ENCODE results near the gene TSPAN3. TPM values are rescaled to one million over a fixed set of nuclear protein-coding genes. Genes with fewer than 3 reads are reported as not detected.

The TSPAN3 gene
- total RNA-seq, 1 experiment from 2014 or later = 84.9 TPM

DNA sequence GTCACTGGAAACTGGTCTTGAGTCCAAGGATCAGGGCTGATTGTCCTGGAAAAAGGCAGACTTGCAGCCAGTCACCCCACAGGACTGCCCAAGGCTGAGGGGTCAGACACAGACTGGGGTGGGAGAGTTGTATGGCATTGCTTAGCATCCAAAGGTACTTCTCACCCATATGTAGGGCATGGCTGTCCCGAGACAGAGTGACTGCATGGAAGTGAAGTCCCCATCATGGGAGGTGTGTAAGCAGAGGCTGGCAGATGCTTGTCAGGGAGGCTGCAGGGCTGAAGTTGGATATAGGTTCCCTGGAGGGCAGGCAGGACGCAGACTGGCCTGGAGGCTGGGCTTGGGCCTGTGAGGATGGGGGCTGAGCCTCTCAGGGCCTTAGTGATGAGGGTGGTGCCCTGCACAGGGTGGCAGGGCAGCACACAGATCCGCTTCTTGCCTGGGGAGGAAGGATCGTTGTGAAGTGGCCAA is 44.9 kb downstream of the TSPAN3 start (continued):
- TF ChIP-seq, protein P1, sequence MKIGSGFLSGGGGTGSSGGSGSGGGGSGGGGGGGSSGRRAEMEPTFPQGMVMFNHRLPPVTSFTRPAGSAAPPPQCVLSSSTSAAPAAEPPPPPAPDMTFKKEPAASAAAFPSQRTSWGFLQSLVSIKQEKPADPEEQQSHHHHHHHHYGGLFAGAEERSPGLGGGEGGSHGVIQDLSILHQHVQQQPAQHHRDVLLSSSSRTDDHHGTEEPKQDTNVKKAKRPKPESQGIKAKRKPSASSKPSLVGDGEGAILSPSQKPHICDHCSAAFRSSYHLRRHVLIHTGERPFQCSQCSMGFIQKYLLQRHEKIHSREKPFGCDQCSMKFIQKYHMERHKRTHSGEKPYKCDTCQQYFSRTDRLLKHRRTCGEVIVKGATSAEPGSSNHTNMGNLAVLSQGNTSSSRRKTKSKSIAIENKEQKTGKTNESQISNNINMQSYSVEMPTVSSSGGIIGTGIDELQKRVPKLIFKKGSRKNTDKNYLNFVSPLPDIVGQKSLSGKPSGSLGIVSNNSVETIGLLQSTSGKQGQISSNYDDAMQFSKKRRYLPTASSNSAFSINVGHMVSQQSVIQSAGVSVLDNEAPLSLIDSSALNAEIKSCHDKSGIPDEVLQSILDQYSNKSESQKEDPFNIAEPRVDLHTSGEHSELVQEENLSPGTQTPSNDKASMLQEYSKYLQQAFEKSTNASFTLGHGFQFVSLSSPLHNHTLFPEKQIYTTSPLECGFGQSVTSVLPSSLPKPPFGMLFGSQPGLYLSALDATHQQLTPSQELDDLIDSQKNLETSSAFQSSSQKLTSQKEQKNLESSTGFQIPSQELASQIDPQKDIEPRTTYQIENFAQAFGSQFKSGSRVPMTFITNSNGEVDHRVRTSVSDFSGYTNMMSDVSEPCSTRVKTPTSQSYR (CRISPR knock-in tag; IDR thresholded peaks at IDR 0.05) = no peak
- no peak for TF ChIP-seq KAT7 (CRISPR knock-in tag; IDR thresholded peaks at IDR 0.05; ENCODE audit: borderline replicate concordance)
- no peak for TF ChIP-seq JUN (CRISPR knock-in tag; IDR thresholded peaks at IDR 0.05)

DNA sequence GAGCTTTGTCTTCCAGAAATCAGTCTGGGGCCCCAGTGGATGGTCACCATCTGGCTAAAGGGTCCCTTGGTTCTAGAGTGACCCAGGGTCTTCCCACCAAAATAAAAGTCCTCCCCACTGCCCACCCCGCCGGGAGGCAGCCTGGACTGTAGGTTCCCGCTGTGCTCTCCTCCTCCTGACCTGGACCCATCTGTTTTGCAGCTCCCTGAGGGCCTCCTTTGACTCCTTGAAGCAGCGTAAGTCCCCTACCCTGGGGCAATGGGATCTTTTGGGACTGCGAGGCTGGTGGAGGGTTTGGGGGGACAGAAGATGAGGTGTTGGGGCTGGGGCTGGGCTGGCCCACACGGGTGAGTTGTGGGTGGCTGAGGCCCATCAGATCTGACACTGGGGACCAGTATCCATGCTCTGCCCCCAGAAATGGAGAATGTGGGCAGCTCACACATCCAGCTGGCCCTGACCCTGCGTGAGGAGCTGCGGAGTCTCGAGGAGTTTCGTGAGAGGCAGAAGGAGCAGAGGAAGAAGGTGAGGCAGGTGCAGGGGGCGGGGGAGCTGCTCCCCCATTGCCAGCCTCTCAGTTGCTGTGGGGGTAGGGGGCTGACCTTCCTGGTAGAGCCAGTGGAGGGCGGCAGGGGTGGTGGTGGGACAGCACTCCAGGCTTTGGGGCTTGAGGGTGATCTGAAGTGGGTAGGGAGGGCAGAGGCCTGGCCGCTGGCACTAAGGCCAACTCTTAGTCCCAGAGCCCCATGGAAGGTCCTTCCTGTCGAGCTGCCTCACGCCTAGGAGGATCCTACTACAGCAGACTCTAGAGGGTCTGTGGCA is 45.6 kb downstream of the TSPAN3 start:
- Mint-ChIP-seq H3K4me3 (no peak overlapping the region), H3K27me3 (ENCODE audit: low read depth) (peaks cover 10% of the 10 kb centered on the region), H3K4me1 (peaks cover 3% of the 10 kb centered on the region; the same call in 1 of the 2 replicates), H3K9me3 (no peaks in the 10 kb centered on the region), H3K27ac (no peak overlapping the region), H3K36me3 (no peaks in the 10 kb centered on the region)
- CTCF ChIA-PET = interaction anchor here (0.5 to 5.4 kb wide), 17 partner anchors 9 to 564 kb away, joined by 3 to 57 read pairs (median 4); partner anchors contain the start of gene PSTPIP1
- no peak for ATAC-seq
- DNase-seq (ENCODE audit: low spot score) = peak; percentile 14
- POLR2A ChIA-PET = interaction anchor here (0.6 kb wide), 1 partner anchor 59 kb away, joined by 3 read pairs; no protein-coding TSS in a partner anchor
- TF ChIP-seq, protein P2, sequence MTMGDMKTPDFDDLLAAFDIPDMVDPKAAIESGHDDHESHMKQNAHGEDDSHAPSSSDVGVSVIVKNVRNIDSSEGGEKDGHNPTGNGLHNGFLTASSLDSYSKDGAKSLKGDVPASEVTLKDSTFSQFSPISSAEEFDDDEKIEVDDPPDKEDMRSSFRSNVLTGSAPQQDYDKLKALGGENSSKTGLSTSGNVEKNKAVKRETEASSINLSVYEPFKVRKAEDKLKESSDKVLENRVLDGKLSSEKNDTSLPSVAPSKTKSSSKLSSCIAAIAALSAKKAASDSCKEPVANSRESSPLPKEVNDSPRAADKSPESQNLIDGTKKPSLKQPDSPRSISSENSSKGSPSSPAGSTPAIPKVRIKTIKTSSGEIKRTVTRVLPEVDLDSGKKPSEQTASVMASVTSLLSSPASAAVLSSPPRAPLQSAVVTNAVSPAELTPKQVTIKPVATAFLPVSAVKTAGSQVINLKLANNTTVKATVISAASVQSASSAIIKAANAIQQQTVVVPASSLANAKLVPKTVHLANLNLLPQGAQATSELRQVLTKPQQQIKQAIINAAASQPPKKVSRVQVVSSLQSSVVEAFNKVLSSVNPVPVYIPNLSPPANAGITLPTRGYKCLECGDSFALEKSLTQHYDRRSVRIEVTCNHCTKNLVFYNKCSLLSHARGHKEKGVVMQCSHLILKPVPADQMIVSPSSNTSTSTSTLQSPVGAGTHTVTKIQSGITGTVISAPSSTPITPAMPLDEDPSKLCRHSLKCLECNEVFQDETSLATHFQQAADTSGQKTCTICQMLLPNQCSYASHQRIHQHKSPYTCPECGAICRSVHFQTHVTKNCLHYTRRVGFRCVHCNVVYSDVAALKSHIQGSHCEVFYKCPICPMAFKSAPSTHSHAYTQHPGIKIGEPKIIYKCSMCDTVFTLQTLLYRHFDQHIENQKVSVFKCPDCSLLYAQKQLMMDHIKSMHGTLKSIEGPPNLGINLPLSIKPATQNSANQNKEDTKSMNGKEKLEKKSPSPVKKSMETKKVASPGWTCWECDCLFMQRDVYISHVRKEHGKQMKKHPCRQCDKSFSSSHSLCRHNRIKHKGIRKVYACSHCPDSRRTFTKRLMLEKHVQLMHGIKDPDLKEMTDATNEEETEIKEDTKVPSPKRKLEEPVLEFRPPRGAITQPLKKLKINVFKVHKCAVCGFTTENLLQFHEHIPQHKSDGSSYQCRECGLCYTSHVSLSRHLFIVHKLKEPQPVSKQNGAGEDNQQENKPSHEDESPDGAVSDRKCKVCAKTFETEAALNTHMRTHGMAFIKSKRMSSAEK (CRISPR knock-in tag; IDR thresholded peaks at IDR 0.05; ENCODE audit: borderline replicate concordance) = no peak
- TF ChIP-seq, protein P3, sequence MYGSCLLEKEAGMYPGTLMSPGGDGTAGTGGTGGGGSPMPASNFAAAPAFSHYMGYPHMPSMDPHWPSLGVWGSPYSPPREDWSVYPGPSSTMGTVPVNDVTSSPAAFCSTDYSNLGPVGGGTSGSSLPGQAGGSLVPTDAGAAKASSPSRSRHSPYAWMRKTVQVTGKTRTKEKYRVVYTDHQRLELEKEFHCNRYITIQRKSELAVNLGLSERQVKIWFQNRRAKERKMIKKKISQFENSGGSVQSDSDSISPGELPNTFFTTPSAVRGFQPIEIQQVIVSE (CRISPR knock-in tag; IDR thresholded peaks at IDR 0.05; ENCODE audit: borderline replicate concordance) = no peak
- TF ChIP-seq NR3C1 (CRISPR knock-in tag; conservative IDR thresholded peaks at IDR 0.05; ENCODE audit: low read depth) (no peak), GABPB1 (CRISPR knock-in tag; IDR thresholded peaks at IDR 0.05) (no peak), ZNF671 (CRISPR knock-in tag; IDR thresholded peaks at IDR 0.05) (no peak), NR2C2 (CRISPR knock-in tag; IDR thresholded peaks at IDR 0.05) (no peak), NR1H2 (CRISPR knock-in tag; IDR thresholded peaks at IDR 0.05) (no peak), ZNF423 (CRISPR knock-in tag; IDR thresholded peaks at IDR 0.05) (no peak)
- TF ChIP-seq, protein P4, sequence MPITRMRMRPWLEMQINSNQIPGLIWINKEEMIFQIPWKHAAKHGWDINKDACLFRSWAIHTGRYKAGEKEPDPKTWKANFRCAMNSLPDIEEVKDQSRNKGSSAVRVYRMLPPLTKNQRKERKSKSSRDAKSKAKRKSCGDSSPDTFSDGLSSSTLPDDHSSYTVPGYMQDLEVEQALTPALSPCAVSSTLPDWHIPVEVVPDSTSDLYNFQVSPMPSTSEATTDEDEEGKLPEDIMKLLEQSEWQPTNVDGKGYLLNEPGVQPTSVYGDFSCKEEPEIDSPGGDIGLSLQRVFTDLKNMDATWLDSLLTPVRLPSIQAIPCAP (CRISPR knock-in tag; IDR thresholded peaks at IDR 0.05) = no peak

All from WTC11 (cell line).